H9 (cell line): ENCODE data around the gene CDK14. TPM values are rescaled to one million over a fixed set of nuclear protein-coding genes. Genes with fewer than 3 reads are reported as not detected.

Experiments
- DNase-seq: peaks from one replicate; pipeline ENCODE4 v3.0.0-alpha.2; 2017
- H2AFZ ChIP-seq: one replicate; pipeline ENCODE4 v1.6.1; 2013; ENCODE audit warnings: mild to moderate bottlenecking, low read length, control low read depth, moderate library complexity
- H2AK5ac ChIP-seq: 2 replicates; pipeline ENCODE4 v1.6.1; 2013; ENCODE audit warnings: low read length, control low read depth, mixed read lengths; ENCODE audit not compliant: insufficient read length
- H2BK120ac ChIP-seq: one replicate; pipeline ENCODE4 v1.6.1; 2013; ENCODE audit warnings: low read depth, mild to moderate bottlenecking, low read length, control low read depth, inconsistent platforms; ENCODE audit not compliant: poor library complexity, severe bottlenecking
- H2BK12ac ChIP-seq: 2 replicates; pipeline ENCODE4 v1.6.1; 2013; ENCODE audit warnings: low read length, control low read depth, mixed read lengths, low read depth; ENCODE audit not compliant: insufficient read length
- H2BK15ac ChIP-seq: 2 replicates; pipeline ENCODE4 v1.6.1; 2013; ENCODE audit warnings: low read depth, low read length, control low read depth
- H2BK20ac ChIP-seq: one replicate; pipeline ENCODE4 v1.6.1; 2013; ENCODE audit warnings: low read depth, mild to moderate bottlenecking, low read length, control low read depth, inconsistent platforms; ENCODE audit not compliant: poor library complexity, severe bottlenecking
- H2BK5ac ChIP-seq: 2 replicates; pipeline ENCODE4 v1.6.1; 2013; ENCODE audit warnings: low read length, control low read depth, mixed read lengths; ENCODE audit not compliant: insufficient read length
- H3K14ac ChIP-seq: 2 replicates; pipeline ENCODE4 v1.6.1; 2013; ENCODE audit warnings: low read length, control low read depth; ENCODE audit not compliant: insufficient read depth
- H3K18ac ChIP-seq: 2 replicates; pipeline ENCODE4 v1.6.1; 2013; ENCODE audit warnings: low read depth, mild to moderate bottlenecking, mixed read lengths, low read length, control low read depth; ENCODE audit not compliant: insufficient read length
- H3K23ac ChIP-seq: 2 replicates; pipeline ENCODE4 v1.6.1; 2013; ENCODE audit warnings: low read length, control low read depth, mixed read lengths, low read depth; ENCODE audit not compliant: insufficient read length
- H3K23me2 ChIP-seq: 2 replicates; pipeline ENCODE4 v1.6.1; 2013; ENCODE audit warnings: low read depth, mild to moderate bottlenecking, mixed read lengths, low read length, control low read depth; ENCODE audit not compliant: insufficient read length, poor library complexity, severe bottlenecking
- H3K27ac ChIP-seq: 2 replicates; pipeline ENCODE4 v1.5.1; 2013; ENCODE audit warnings: low read length, control low read depth, mixed read lengths, low read depth; ENCODE audit not compliant: insufficient read length
- H3K27me3 ChIP-seq: 2 replicates; pipeline ENCODE4 v1.6.1; 2013; ENCODE audit warnings: low read length, control low read depth, inconsistent platforms; ENCODE audit not compliant: insufficient read depth
- H3K4ac ChIP-seq: 2 replicates; pipeline ENCODE4 v1.6.1; 2013; ENCODE audit warnings: low read depth, mild to moderate bottlenecking, control low read depth, inconsistent platforms, low read length, moderate library complexity
- H3K4me1 ChIP-seq: 2 replicates; pipeline ENCODE4 v1.6.1; 2013; ENCODE audit warnings: low read length, control low read depth, inconsistent platforms; ENCODE audit not compliant: insufficient read depth
- H3K4me2 ChIP-seq: 2 replicates; pipeline ENCODE4 v1.6.1; 2013; ENCODE audit warnings: low read length, control low read depth, mixed read lengths; ENCODE audit not compliant: insufficient read length, insufficient read depth
- H3K56ac ChIP-seq: 2 replicates; pipeline ENCODE4 v1.6.1; 2013; ENCODE audit warnings: low read depth, mild to moderate bottlenecking, mixed read lengths, low read length, control low read depth; ENCODE audit not compliant: insufficient read length
- H3K79me1 ChIP-seq: 2 replicates; pipeline ENCODE4 v1.6.1; 2013; ENCODE audit warnings: low read depth, mild to moderate bottlenecking, moderate library complexity, low read length, control low read depth, inconsistent platforms; ENCODE audit not compliant: insufficient read depth, poor library complexity, severe bottlenecking
- H3K79me2 ChIP-seq: 2 replicates; pipeline ENCODE4 v1.6.1; 2013; ENCODE audit warnings: low read length, control low read depth, inconsistent platforms; ENCODE audit not compliant: insufficient read depth
- H3K9ac ChIP-seq: 2 replicates; pipeline ENCODE4 v1.6.1; 2013; ENCODE audit warnings: low read length, control low read depth, mixed read lengths; ENCODE audit not compliant: insufficient read length; ENCODE audit errors: extremely low read depth
- H3K9me3 ChIP-seq: one replicate; pipeline ENCODE4 v1.6.1; 2013; ENCODE audit warnings: low read depth, low read length, inconsistent platforms; ENCODE audit not compliant: control insufficient read depth
- H3T11ph ChIP-seq: one replicate; pipeline ENCODE4 v1.6.1; 2013; ENCODE audit warnings: mild to moderate bottlenecking, low read length, control low read depth, inconsistent platforms
- H4K20me1 ChIP-seq: one replicate; pipeline ENCODE4 v1.6.1; 2013; ENCODE audit not compliant: control insufficient read depth, insufficient read length, insufficient read depth
- H4K5ac ChIP-seq: 2 replicates; pipeline ENCODE4 v1.6.1; 2013; ENCODE audit warnings: low read depth, mild to moderate bottlenecking, mixed read lengths, low read length, control low read depth; ENCODE audit not compliant: insufficient read length
- H4K8ac ChIP-seq: replicated peaks from 2 replicates; pipeline ENCODE4 v1.6.1; 2013; ENCODE audit warnings: low read length, control low read depth, mixed read lengths, low read depth; ENCODE audit not compliant: insufficient read length
- H4K91ac ChIP-seq: 2 replicates; pipeline ENCODE4 v1.6.1; 2013; ENCODE audit warnings: low read depth, mild to moderate bottlenecking, moderate library complexity, mixed read lengths, low read length, control low read depth; ENCODE audit not compliant: insufficient read length
- H3K27ac Mint-ChIP-seq, 3 experiments: 2 replicates in 2 of 3; 3 replicates in 1 of 3; pipeline ENCODE4 v1.8.0; 2020 to 2021; ENCODE audit warnings: mixed read lengths in 3 of 3, mild to moderate bottlenecking in 1 of 3, moderate library complexity in 1 of 3
- H3K27me3 Mint-ChIP-seq: 2 replicates; pipeline ENCODE4 v1.8.0; 2021; ENCODE audit warnings: low read depth, mild to moderate bottlenecking, moderate library complexity, mixed read lengths
- H3K36me3 Mint-ChIP-seq, 3 experiments: 2 replicates in 2 of 3; 3 replicates in 1 of 3; pipeline ENCODE4 v1.8.0; 2020 to 2021; ENCODE audit warnings: low read depth in 3 of 3, mixed read lengths in 3 of 3; ENCODE audit not compliant: insufficient read depth in 1 of 3
- H3K4me1 Mint-ChIP-seq, 2 experiments: 2 replicates each; pipeline ENCODE4 v1.8.0; 2020; ENCODE audit warnings: mixed read lengths in 2 of 2
- H3K4me3 Mint-ChIP-seq, 2 experiments: 2 replicates in 1 of 2; 3 replicates in 1 of 2; pipeline ENCODE4 v1.8.0; 2020 to 2021; ENCODE audit warnings: mild to moderate bottlenecking in 2 of 2, mixed read lengths in 2 of 2, moderate library complexity in 1 of 2
- H3K9me3 Mint-ChIP-seq, 2 experiments: 2 replicates in 1 of 2; 3 replicates in 1 of 2; pipeline ENCODE4 v1.8.0; 2020; ENCODE audit warnings: mild to moderate bottlenecking in 2 of 2, mixed read lengths in 2 of 2, moderate library complexity in 1 of 2
- WGBS: extraction: QIAGEN DNeasy Blood & Tissue Kit; methylation state at CpG from one replicate; pipeline ENCODE4 v1.1.7; 2013; ENCODE audit warnings: missing lambda C conversion rate, low lambda C conversion rate, mixed read lengths; ENCODE audit not compliant: insufficient read length; ENCODE audit errors: extremely low coverage; 5-methylcytosine and 5-hydroxymethylcytosine counted together
- total RNA-seq: library from RNA; stranded (reverse); gene quantifications from 2 replicates; pipeline ENCODE4 v1.2.1, GENCODE V29; 2021
- TF ChIP-seq, protein P1 (sequence below): fragments of 200-600 bp; sonication (generic); conservative IDR thresholded peaks from 3 replicates; pipeline ENCODE4 v1.8.0; 2021; ENCODE audit warnings: antibody characterized with exemption, mild to moderate bottlenecking

The CDK14 gene
- total RNA-seq, 1 experiment from 2014 or later = 23.9 TPM

DNA sequence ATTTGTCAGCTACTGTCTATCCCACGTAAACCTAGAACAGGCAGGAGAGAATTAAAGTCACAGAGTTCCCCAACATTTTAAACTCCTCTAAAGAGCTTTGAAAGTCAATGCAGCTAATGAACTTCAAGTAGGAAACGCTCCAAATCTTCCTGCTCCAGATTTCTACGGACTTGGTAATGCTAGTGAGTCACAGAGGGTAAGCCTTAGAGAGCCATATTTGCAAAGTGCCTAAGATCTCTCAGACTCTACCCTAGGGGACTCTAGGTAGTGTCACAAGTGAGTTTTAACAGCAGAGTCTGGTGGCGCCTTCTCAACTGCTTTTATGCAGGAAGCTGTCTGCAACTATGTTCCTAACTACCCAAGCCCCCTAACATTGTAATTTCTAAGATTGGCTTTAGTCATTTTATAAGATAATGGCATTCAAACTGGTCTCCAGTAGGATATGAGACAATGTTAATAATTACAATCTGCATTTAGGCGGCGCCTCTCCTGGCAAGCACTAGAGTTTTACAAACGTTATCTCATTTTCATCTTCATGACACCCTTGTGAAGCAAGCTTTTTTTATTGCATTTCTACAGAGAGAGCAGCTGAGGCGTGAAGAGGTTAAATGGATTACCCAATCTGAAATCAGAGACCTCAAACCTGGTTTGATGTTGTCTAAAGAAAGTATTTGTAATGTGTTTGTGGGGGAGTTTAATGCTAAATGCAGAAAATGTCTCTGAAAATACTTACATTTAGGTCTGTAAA lies 646.1 kb downstream of the CDK14 start:
- H3K9ac ChIP-seq = no peak overlapping the region
- H2AFZ ChIP-seq = no peak overlapping the region
- Mint-ChIP-seq H3K27me3 (no peaks in the 10 kb centered on the region), H3K36me3 (no peaks in the 10 kb centered on the region), H3K4me1 (peaks cover 0 to 2% of the 10 kb centered on the region in 2 experiments; a peak in 1 of 4 replicates), H3K27ac (no peak overlapping the region), H3K9me3 (no peaks in the 10 kb centered on the region), H3K4me3 (no peak overlapping the region)
- H3K4me1 ChIP-seq = no peaks in the 10 kb centered on the region
- H3K23me2 ChIP-seq = no peaks in the 10 kb centered on the region
- no peak overlapping the region for H3K14ac ChIP-seq
- H3T11ph ChIP-seq = no peak overlapping the region
- TF ChIP-seq, protein P1, sequence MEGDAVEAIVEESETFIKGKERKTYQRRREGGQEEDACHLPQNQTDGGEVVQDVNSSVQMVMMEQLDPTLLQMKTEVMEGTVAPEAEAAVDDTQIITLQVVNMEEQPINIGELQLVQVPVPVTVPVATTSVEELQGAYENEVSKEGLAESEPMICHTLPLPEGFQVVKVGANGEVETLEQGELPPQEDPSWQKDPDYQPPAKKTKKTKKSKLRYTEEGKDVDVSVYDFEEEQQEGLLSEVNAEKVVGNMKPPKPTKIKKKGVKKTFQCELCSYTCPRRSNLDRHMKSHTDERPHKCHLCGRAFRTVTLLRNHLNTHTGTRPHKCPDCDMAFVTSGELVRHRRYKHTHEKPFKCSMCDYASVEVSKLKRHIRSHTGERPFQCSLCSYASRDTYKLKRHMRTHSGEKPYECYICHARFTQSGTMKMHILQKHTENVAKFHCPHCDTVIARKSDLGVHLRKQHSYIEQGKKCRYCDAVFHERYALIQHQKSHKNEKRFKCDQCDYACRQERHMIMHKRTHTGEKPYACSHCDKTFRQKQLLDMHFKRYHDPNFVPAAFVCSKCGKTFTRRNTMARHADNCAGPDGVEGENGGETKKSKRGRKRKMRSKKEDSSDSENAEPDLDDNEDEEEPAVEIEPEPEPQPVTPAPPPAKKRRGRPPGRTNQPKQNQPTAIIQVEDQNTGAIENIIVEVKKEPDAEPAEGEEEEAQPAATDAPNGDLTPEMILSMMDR = no peak
- H4K8ac ChIP-seq = no peak overlapping the region
- H2BK15ac ChIP-seq = no peak overlapping the region
- H3K18ac ChIP-seq = no peak overlapping the region
- no peak overlapping the region for H2BK12ac ChIP-seq
- no CpG with 5 or more reads among the region's 8 CpGs for WGBS
- no peaks in the 10 kb centered on the region for H3K79me2 ChIP-seq
- no peaks in the 10 kb centered on the region for H4K20me1 ChIP-seq
- H2AK5ac ChIP-seq = no peak overlapping the region
- no peaks in the 10 kb centered on the region for H3K79me1 ChIP-seq
- H2BK5ac ChIP-seq = no peak overlapping the region
- no peaks in the 10 kb centered on the region for H3K27me3 ChIP-seq
- no peak overlapping the region for H3K56ac ChIP-seq
- H2BK20ac ChIP-seq = no peak overlapping the region
- no peak overlapping the region for H2BK120ac ChIP-seq
- no peak for DNase-seq
- H4K5ac ChIP-seq = no peak overlapping the region
- no peak overlapping the region for H3K27ac ChIP-seq
- H4K91ac ChIP-seq = no peak overlapping the region
- no peak overlapping the region for H3K4ac ChIP-seq
- no peak overlapping the region for H3K4me2 ChIP-seq
- H3K9me3 ChIP-seq = no peaks in the 10 kb centered on the region
- H3K23ac ChIP-seq = no peak overlapping the region
